Activated T-cell treated with anti-CD3 and anti-CD28 coated beads, Interleukin-2, amount 50 U/mL, for 24 hours (primary cell): ENCODE measurements around the gene PCARE.

Experiments
- DNase-seq: peaks from one replicate; pipeline ENCODE4 v3.0.0-alpha.2; 2020
- H3K27ac Mint-ChIP-seq: 2 replicates; pipeline ENCODE4 v1.8.0; 2020; ENCODE audit warnings: mild to moderate bottlenecking, mixed read lengths
- H3K27me3 Mint-ChIP-seq: 2 replicates; pipeline ENCODE4 v1.8.0; 2020; ENCODE audit warnings: mixed read lengths
- H3K36me3 Mint-ChIP-seq: 2 replicates; pipeline ENCODE4 v1.8.0; 2020; ENCODE audit warnings: low read depth, mixed read lengths
- H3K4me1 Mint-ChIP-seq: 2 replicates; pipeline ENCODE4 v1.8.0; 2020; ENCODE audit warnings: low read depth, mixed read lengths
- H3K4me3 Mint-ChIP-seq: 2 replicates; pipeline ENCODE4 v1.8.0; 2020; ENCODE audit warnings: mild to moderate bottlenecking, moderate library complexity, mixed read lengths
- H3K9me3 Mint-ChIP-seq: 2 replicates; pipeline ENCODE4 v1.8.0; 2020; ENCODE audit warnings: mixed read lengths

Gene PCARE

DNA sequence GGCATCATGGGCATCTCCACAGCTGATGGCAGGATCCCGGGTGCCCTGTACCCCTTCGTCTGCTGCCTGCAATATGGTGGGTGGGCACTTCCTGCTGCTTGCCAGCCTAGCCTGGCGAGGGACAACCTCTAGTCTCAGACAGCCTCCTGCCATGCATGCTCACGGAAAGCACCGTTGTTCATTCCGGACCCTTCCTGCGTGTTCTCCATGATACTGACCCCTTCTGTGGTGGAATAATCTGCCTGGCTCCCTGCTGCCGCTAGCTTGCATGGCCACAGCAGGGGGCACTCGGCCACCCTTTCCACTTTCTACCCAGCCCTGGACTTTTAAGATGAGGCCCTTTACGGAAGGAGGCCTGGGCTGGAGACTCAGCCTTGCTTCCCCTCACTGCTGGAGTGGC is 12.0 kb downstream of the PCARE start:
- H3K4me3 Mint-ChIP-seq = no peak overlapping the region
- DNase-seq = no peak
- H3K27ac Mint-ChIP-seq = no peak overlapping the region
- no peaks in the 10 kb centered on the region for H3K36me3 Mint-ChIP-seq
- peaks cover 18% of the 10 kb centered on the region for H3K4me1 Mint-ChIP-seq
- H3K9me3 Mint-ChIP-seq = no peaks in the 10 kb centered on the region
- no peaks in the 10 kb centered on the region for H3K27me3 Mint-ChIP-seq

DNA sequence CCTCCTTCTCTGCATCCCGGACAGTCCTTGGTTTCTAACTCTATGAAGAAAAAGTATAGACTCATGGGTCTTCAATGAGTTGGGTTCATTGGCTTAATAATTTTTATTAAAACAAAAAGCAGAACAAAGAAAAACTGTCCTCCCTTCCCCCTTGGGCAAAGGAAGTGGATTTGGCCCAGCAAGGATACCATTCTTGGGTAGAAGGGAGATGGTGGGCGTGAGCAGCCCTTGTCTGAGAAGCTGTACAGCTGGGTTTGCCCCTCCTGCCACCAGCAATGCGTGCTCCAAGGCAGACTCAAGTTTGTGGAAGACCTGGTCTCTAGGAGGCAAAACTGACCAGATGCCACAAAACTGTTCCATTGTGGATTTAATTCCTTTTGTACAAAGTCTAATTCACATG is 12.7 kb downstream of the PCARE start:
- Mint-ChIP-seq H3K4me1 (peaks cover 20% of the 10 kb centered on the region), H3K36me3 (no peaks in the 10 kb centered on the region), H3K9me3 (no peaks in the 10 kb centered on the region), H3K4me3 (no peak overlapping the region), H3K27ac (no peak overlapping the region), H3K27me3 (no peaks in the 10 kb centered on the region)
- DNase-seq = no peak

DNA sequence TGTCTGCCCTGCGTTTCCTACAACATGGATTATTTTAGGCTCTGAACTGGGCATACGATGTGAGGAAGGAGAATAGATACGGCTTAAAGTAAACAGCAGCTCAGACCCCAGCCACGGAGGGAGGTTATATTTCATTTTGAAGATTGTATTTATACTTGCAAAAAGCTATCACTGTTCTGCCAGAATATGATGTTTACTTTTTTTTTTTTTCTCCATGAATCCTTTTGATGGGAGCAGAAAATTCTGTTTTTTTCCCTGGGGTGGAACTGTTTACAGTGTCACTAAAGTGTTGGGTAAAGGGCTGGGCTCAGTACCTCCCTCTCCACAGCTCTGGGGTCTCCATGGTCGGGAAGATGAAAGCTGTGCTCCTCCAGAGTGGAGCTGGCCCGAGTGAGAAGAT is 13.1 kb downstream of the PCARE start:
- Mint-ChIP-seq H3K9me3 (no peaks in the 10 kb centered on the region), H3K27ac (no peak overlapping the region), H3K4me3 (no peak overlapping the region), H3K36me3 (no peaks in the 10 kb centered on the region), H3K27me3 (no peaks in the 10 kb centered on the region), H3K4me1 (peaks cover 22% of the 10 kb centered on the region)
- DNase-seq = no peak

- Mint-ChIP-seq H3K9me3 (no peaks in the 10 kb centered on the region), H3K36me3 (no peaks in the 10 kb centered on the region), H3K27me3 (no peaks in the 10 kb centered on the region), H3K27ac (peak overlapping the region; percentile 76), H3K4me3 (no peak overlapping the region), H3K4me1 (peaks cover 22% of the 10 kb centered on the region)
- DNase-seq = no peak
Measured at GRCh38 chr2:29060441-29060840, 13.9 kb downstream of the PCARE start.

GRCh38 chr2:29059624-29060023 is 14.7 kb downstream of the PCARE start:
- H3K36me3 Mint-ChIP-seq = no peaks in the 10 kb centered on the region
- no peaks in the 10 kb centered on the region for H3K9me3 Mint-ChIP-seq
- DNase-seq = no peak
- no peaks in the 10 kb centered on the region for H3K27me3 Mint-ChIP-seq
- H3K4me3 Mint-ChIP-seq = no peak overlapping the region
- H3K27ac Mint-ChIP-seq = peak overlapping the region; percentile 76
- peaks cover 22% of the 10 kb centered on the region for H3K4me1 Mint-ChIP-seq

- peaks cover 22% of the 10 kb centered on the region for H3K4me1 Mint-ChIP-seq
- no peaks in the 10 kb centered on the region for H3K36me3 Mint-ChIP-seq
- H3K4me3 Mint-ChIP-seq = no peak overlapping the region
- no peak overlapping the region for H3K27ac Mint-ChIP-seq
- DNase-seq = no peak
- no peaks in the 10 kb centered on the region for H3K27me3 Mint-ChIP-seq
- H3K9me3 Mint-ChIP-seq = no peaks in the 10 kb centered on the region
Measured at GRCh38 chr2:29057006-29057405, 17.3 kb downstream of the PCARE start.

GRCh38 chr2:29056452-29056851 is 17.9 kb downstream of the PCARE start:
- Mint-ChIP-seq H3K4me3 (no peak overlapping the region), H3K36me3 (no peaks in the 10 kb centered on the region), H3K27me3 (no peaks in the 10 kb centered on the region), H3K27ac (no peak overlapping the region), H3K4me1 (peaks cover 22% of the 10 kb centered on the region), H3K9me3 (no peaks in the 10 kb centered on the region)
- no peak for DNase-seq

GRCh38 chr2:29055601-29056000 is 18.7 kb downstream of the PCARE start:
- H3K9me3 Mint-ChIP-seq = no peaks in the 10 kb centered on the region
- H3K4me1 Mint-ChIP-seq = peaks cover 22% of the 10 kb centered on the region
- H3K36me3 Mint-ChIP-seq = no peaks in the 10 kb centered on the region
- DNase-seq = no peak
- no peak overlapping the region for H3K27ac Mint-ChIP-seq
- H3K27me3 Mint-ChIP-seq = no peaks in the 10 kb centered on the region
- no peak overlapping the region for H3K4me3 Mint-ChIP-seq

GRCh38 chr2:29054430-29054829 is 19.9 kb downstream of the PCARE start:
- no peaks in the 10 kb centered on the region for H3K36me3 Mint-ChIP-seq
- H3K27ac Mint-ChIP-seq = no peak overlapping the region
- no peak for DNase-seq
- H3K4me3 Mint-ChIP-seq = no peak overlapping the region
- H3K4me1 Mint-ChIP-seq = peaks cover 12% of the 10 kb centered on the region
- no peaks in the 10 kb centered on the region for H3K27me3 Mint-ChIP-seq
- no peaks in the 10 kb centered on the region for H3K9me3 Mint-ChIP-seq

- Mint-ChIP-seq H3K36me3 (no peaks in the 10 kb centered on the region), H3K4me3 (no peak overlapping the region), H3K4me1 (peaks cover 6% of the 10 kb centered on the region), H3K9me3 (no peaks in the 10 kb centered on the region), H3K27ac (no peak overlapping the region), H3K27me3 (no peaks in the 10 kb centered on the region)
- no peak for DNase-seq
Measured at GRCh38 chr2:29053670-29054400, 20.5 kb downstream of the PCARE start.

DNA sequence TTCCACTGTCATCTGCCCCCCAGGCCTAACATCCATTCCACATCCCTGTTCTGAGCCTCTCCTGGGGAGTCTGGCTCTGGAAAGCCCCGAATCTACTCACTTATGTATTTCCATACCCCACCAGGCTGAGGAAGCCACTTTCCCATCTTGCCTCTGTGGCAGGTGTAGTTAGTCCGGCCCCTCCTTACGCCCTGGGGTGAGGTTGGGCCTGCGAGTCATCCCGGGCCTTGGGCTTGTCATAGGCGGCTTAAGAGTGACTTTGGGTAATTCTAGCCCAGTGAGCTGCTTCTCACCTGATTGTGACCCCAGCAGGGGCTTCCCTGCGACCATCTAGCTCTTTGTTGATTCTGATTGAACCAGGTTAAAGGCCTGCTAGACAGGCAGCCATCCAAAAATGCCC is 21.1 kb downstream of the PCARE start:
- H3K9me3 Mint-ChIP-seq = no peaks in the 10 kb centered on the region
- DNase-seq = no peak
- H3K4me1 Mint-ChIP-seq = peaks cover 4% of the 10 kb centered on the region
- no peaks in the 10 kb centered on the region for H3K27me3 Mint-ChIP-seq
- H3K36me3 Mint-ChIP-seq = no peaks in the 10 kb centered on the region
- H3K4me3 Mint-ChIP-seq = no peak overlapping the region
- H3K27ac Mint-ChIP-seq = no peak overlapping the region

GRCh38 chr2:29052807-29053206 is 21.5 kb downstream of the PCARE start:
- Mint-ChIP-seq H3K27ac (no peak overlapping the region), H3K4me3 (no peak overlapping the region), H3K27me3 (no peaks in the 10 kb centered on the region), H3K36me3 (no peaks in the 10 kb centered on the region), H3K9me3 (no peaks in the 10 kb centered on the region), H3K4me1 (peaks cover 4% of the 10 kb centered on the region)
- no peak for DNase-seq

DNA sequence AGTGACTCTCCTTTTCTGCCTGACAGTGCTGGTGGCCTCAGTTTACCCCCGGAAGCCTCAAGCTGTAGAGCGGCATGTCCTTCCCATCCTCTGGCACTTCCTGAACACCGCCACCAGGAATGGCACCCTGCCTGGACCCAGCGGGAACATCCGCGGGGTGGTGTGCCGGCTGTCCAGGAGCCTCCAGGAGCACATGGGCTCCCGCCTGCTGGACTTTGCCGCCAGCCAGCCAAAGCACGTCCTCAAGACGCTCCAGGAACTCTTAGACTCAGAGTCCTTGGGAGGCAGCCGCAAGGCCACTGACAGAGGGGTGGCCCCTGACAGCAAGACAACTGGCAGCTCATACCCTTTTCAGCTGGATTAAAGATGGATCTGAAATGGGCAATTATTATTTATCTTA is 22.6 kb downstream of the PCARE start:
- DNase-seq = no peak
- Mint-ChIP-seq H3K27me3 (no peaks in the 10 kb centered on the region), H3K4me3 (no peak overlapping the region), H3K4me1 (peaks cover 4% of the 10 kb centered on the region), H3K9me3 (no peaks in the 10 kb centered on the region), H3K36me3 (no peaks in the 10 kb centered on the region), H3K27ac (no peak overlapping the region)

DNA sequence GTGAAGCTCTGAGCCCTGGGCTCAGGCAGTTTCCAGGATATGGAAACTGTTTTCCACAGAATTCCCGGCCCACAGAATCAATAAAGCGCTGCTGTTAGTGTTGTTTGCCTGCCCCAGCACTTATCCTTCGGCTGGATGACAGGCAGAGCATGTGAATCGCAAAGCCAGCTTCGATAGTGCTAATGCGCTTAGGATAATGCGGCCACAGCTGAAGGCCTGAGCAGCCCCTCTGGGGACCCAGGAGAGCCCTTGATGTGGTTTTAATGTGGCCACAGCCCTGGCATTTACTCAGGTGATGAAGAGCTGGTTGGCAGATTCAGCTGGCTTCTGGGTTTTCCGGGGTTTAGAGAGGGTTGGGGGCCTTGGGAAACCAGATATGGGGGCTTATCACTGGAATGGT is 23.7 kb downstream of the PCARE start:
- Mint-ChIP-seq H3K9me3 (no peaks in the 10 kb centered on the region), H3K36me3 (no peaks in the 10 kb centered on the region), H3K4me1 (no peaks in the 10 kb centered on the region), H3K27ac (no peak overlapping the region), H3K27me3 (no peaks in the 10 kb centered on the region), H3K4me3 (no peak overlapping the region)
- no peak for DNase-seq

- Mint-ChIP-seq H3K36me3 (no peaks in the 10 kb centered on the region), H3K4me3 (no peak overlapping the region), H3K9me3 (no peaks in the 10 kb centered on the region), H3K4me1 (no peaks in the 10 kb centered on the region), H3K27ac (no peak overlapping the region), H3K27me3 (no peaks in the 10 kb centered on the region)
- DNase-seq = no peak
Measured at GRCh38 chr2:29047083-29047845, 27.1 kb downstream of the PCARE start.
